H1 (cell line): ENCODE data around the gene CNFN. TPM values are rescaled to one million over a fixed set of nuclear protein-coding genes. Genes with fewer than 3 reads are reported as not detected.
A peak's percentile ranks its signal among the peaks of the same experiment; 100 is the strongest.

Experiments
- CTCF ChIA-PET: fragments of 300-600 bp; sonication (Branson Sonifier 250); formaldehyde crosslinking; loops from one replicate; lab custom pipeline; 2021; ENCODE audit not compliant: partially characterized antibody; lab: Charles Lee
- POLR2A ChIA-PET: fragments of 300-600 bp; sonication (Branson Sonifier 250); formaldehyde crosslinking; loops from one replicate; lab custom pipeline; 2021; ENCODE audit warnings: inconsistent platforms; ENCODE audit not compliant: partially characterized antibody; lab: Charles Lee
- DNase-seq, 2 experiments: peaks; one replicate each; pipeline versions ENCODE4 v3.0.0 to v3.0.0-alpha.2; 2010 to 2022; ENCODE audit warnings: low spot score in 2 of 2, low read depth in 1 of 2, mixed read lengths in 1 of 2
- FAIRE-seq: peaks from 2 replicates; lab custom pipeline; 2011; peaks lifted over from hg19 to GRCh38; lab: Jason Lieb, UNC
- H2AFZ ChIP-seq: 2 replicates; pipeline ENCODE4 v1.8.1; 2012; ENCODE audit warnings: low read length, inconsistent platforms
- H2AK5ac ChIP-seq: 2 replicates; pipeline ENCODE4 v1.6.1; 2013; ENCODE audit warnings: low read depth, low read length
- H2BK120ac ChIP-seq: replicated peaks from 2 replicates; pipeline ENCODE3; 2013; ENCODE audit warnings: low read depth, low read length, inconsistent platforms
- H2BK12ac ChIP-seq: 2 replicates; pipeline ENCODE4 v1.6.1; 2013; ENCODE audit warnings: low read depth, low read length
- H2BK15ac ChIP-seq: 2 replicates; pipeline ENCODE4 v1.6.1; 2013; ENCODE audit warnings: low read length
- H2BK20ac ChIP-seq: 2 replicates; pipeline ENCODE4 v1.6.1; 2013; ENCODE audit warnings: low read length
- H2BK5ac ChIP-seq: 2 replicates; pipeline ENCODE4 v1.6.1; 2013; ENCODE audit warnings: low read depth, low read length
- H3K14ac ChIP-seq: 2 replicates; pipeline ENCODE4 v1.6.1; 2013; ENCODE audit warnings: inconsistent platforms; ENCODE audit not compliant: insufficient read length
- H3K18ac ChIP-seq: 2 replicates; pipeline ENCODE4 v1.6.1; 2013; ENCODE audit warnings: low read length; ENCODE audit errors: extremely low read depth
- H3K23ac ChIP-seq: 2 replicates; pipeline ENCODE4 v1.6.1; 2013; ENCODE audit warnings: inconsistent platforms; ENCODE audit not compliant: insufficient read length
- H3K23me2 ChIP-seq: 2 replicates; pipeline ENCODE4 v1.6.1; 2013; ENCODE audit warnings: low read depth, low read length
- H3K27ac ChIP-seq: 2 replicates; pipeline ENCODE4 v1.6.1; 2011; ENCODE audit warnings: low read depth, low read length, inconsistent platforms
- H3K27me3 ChIP-seq, 4 experiments: replicated peaks in 1 of 4; 1 replicate in 1 of 4; 2 replicates in 3 of 4; pipeline versions ENCODE4 v1.6.1 to v1.8.1; 2011 to 2013; ENCODE audit warnings: low read length in 3 of 4, mild to moderate bottlenecking in 3 of 4, inconsistent platforms in 2 of 4, mixed read lengths in 2 of 4, moderate library complexity in 1 of 4; ENCODE audit not compliant: control insufficient read depth in 3 of 4, insufficient read depth in 3 of 4; ENCODE audit errors: extremely low read depth in 1 of 4
- H3K36me3 ChIP-seq, 4 experiments: 2 replicates each; pipeline versions ENCODE4 v1.6.1 to v1.8.1; 2011 to 2013; ENCODE audit warnings: mild to moderate bottlenecking in 4 of 4, low read length in 3 of 4, moderate library complexity in 2 of 4, control low read depth in 1 of 4, inconsistent platforms in 1 of 4; ENCODE audit not compliant: insufficient read depth in 4 of 4, control insufficient read depth in 2 of 4
- H3K4ac ChIP-seq: replicated peaks from 2 replicates; pipeline ENCODE3; 2013; ENCODE audit warnings: low read length, low read depth, mixed read lengths, inconsistent platforms; ENCODE audit not compliant: insufficient read length
- H3K4me1 ChIP-seq, 4 experiments: replicated peaks in 1 of 4; 1 replicate in 1 of 4; 2 replicates in 3 of 4; pipeline versions ENCODE4 v1.6.1 to v1.8.1; 2011 to 2013; ENCODE audit warnings: low read length in 3 of 4, inconsistent platforms in 2 of 4, mixed read lengths in 1 of 4; ENCODE audit not compliant: insufficient read depth in 4 of 4, control insufficient read depth in 3 of 4
- H3K4me2 ChIP-seq, 2 experiments: 2 replicates each; pipeline versions ENCODE4 v1.6.1 to v1.8.1; 2011 to 2013; ENCODE audit warnings: low read depth in 2 of 2, low read length in 2 of 2, control low read depth in 1 of 2, inconsistent platforms in 1 of 2, mild to moderate bottlenecking in 1 of 2; ENCODE audit not compliant: insufficient read depth in 1 of 2
- H3K4me3 ChIP-seq, 4 experiments: fragments of 200-600, 300-600 bp in 1 of 4; sonication (generic), shearing (Covaris generic), sonication (Bioruptor Twin) in 1 of 4; 2 replicates each; pipeline versions ENCODE4 v1.5.1 to v1.8.1; 2011 to 2016; ENCODE audit warnings: low read length in 4 of 4, low read depth in 3 of 4, control low read depth in 2 of 4, inconsistent platforms in 2 of 4, mild to moderate bottlenecking in 2 of 4, mixed read lengths in 1 of 4, moderate library complexity in 1 of 4; ENCODE audit not compliant: insufficient read depth in 2 of 4; ENCODE audit errors: extremely low read depth in 1 of 4
- H3K56ac ChIP-seq: replicated peaks from 2 replicates; pipeline ENCODE3; 2013; ENCODE audit warnings: low read depth, mild to moderate bottlenecking, mixed read lengths, low read length, inconsistent platforms; ENCODE audit not compliant: insufficient read length
- H3K79me1 ChIP-seq: 2 replicates; pipeline ENCODE4 v1.6.1; 2013; ENCODE audit warnings: low read depth, low read length, control low read depth
- H3K79me2 ChIP-seq, 2 experiments: 2 replicates each; pipeline versions ENCODE4 v1.6.1 to v1.8.1; 2012 to 2013; ENCODE audit warnings: low read length in 2 of 2, mild to moderate bottlenecking in 2 of 2, inconsistent platforms in 1 of 2; ENCODE audit not compliant: insufficient read depth in 2 of 2, control insufficient read depth in 1 of 2
- H3K9ac ChIP-seq, 4 experiments: replicated peaks in 1 of 4; 1 replicate in 1 of 4; 2 replicates in 3 of 4; pipeline versions ENCODE4 v1.6.1 to v1.8.1; 2011 to 2013; ENCODE audit warnings: low read depth in 3 of 4, low read length in 3 of 4, control low read depth in 2 of 4, mild to moderate bottlenecking in 2 of 4, moderate library complexity in 2 of 4, inconsistent platforms in 1 of 4; ENCODE audit errors: extremely low read depth in 1 of 4
- H3K9me3 ChIP-seq, 2 experiments: 2 replicates each; pipeline versions ENCODE4 v1.6.1 to v1.8.1; 2012 to 2013; ENCODE audit warnings: mild to moderate bottlenecking in 2 of 2, moderate library complexity in 2 of 2, control low read depth in 1 of 2, inconsistent platforms in 1 of 2, low read depth in 1 of 2, low read length in 1 of 2, mixed read lengths in 1 of 2; ENCODE audit not compliant: insufficient read depth in 2 of 2
- H4K20me1 ChIP-seq, 2 experiments: replicated peaks in 1 of 2; 2 replicates each; pipeline versions ENCODE3 to v1.8.1; 2011 to 2013; ENCODE audit warnings: inconsistent platforms in 2 of 2, low read length in 2 of 2, mild to moderate bottlenecking in 1 of 2; ENCODE audit not compliant: insufficient read depth in 2 of 2, control insufficient read depth in 1 of 2
- H4K5ac ChIP-seq: 2 replicates; pipeline ENCODE4 v1.6.1; 2013; ENCODE audit warnings: low read length, low read depth, mixed read lengths, inconsistent platforms; ENCODE audit not compliant: insufficient read length
- H4K8ac ChIP-seq: 2 replicates; pipeline ENCODE4 v1.8.0; 2013; ENCODE audit warnings: mild to moderate bottlenecking, moderate library complexity, low read length, inconsistent platforms; ENCODE audit not compliant: insufficient read depth; ENCODE audit errors: extremely low read depth
- H4K91ac ChIP-seq: replicated peaks from 2 replicates; pipeline ENCODE3; 2013; ENCODE audit warnings: low read length, mixed read lengths, inconsistent platforms; ENCODE audit not compliant: insufficient read length
- GABPA ChIP-seq: IDR thresholded peaks from 2 replicates; pipeline ENCODE4 v1.6.1; 2011; ENCODE audit warnings: mild to moderate bottlenecking, low read length, moderate library complexity, borderline replicate concordance; ENCODE audit not compliant: insufficient read depth
- GTF2F1 ChIP-seq: IDR thresholded peaks from 2 replicates; pipeline ENCODE4 v1.6.1; 2012; ENCODE audit warnings: low read depth, low read length, improper control_type of control experiment, borderline replicate concordance
- RFX5 ChIP-seq: IDR thresholded peaks from 2 replicates; pipeline ENCODE4 v1.6.1; 2011; ENCODE audit warnings: low read depth, low read length, improper control_type of control experiment, borderline replicate concordance
- SP4 ChIP-seq: IDR thresholded peaks from 2 replicates; pipeline ENCODE4 v1.6.1; 2012; ENCODE audit warnings: low read length, inconsistent platforms
- TEAD4 ChIP-seq: IDR thresholded peaks from 2 replicates; pipeline ENCODE4 v1.6.1; 2012; ENCODE audit warnings: low read depth, low read length, inconsistent platforms, mixed read lengths
- WGBS, 2 experiments: shearing (Covaris generic) in 1 of 2; methylation state at CpG; one replicate each; pipeline versions ENCODE4 v1.1.6 to v1.1.7; 2013 to 2015; ENCODE audit warnings: low lambda C conversion rate in 2 of 2, mixed read lengths in 2 of 2, inconsistent platforms in 1 of 2, low coverage in 1 of 2, missing lambda C conversion rate in 1 of 2; ENCODE audit not compliant: insufficient replicate concordance in 2 of 2, insufficient coverage in 1 of 2, insufficient read length in 1 of 2; ENCODE audit errors: extremely low coverage in 1 of 2, missing lambda C conversion rate in 1 of 2; 5-methylcytosine and 5-hydroxymethylcytosine counted together
- polyA plus RNA-seq, 7 experiments: library from polyadenylated mRNA; depleted of rRNA in 3 of 7; stranded (reverse) in 5 of 7; unstranded in 2 of 7; fragments of >200 nt in 5 of 7; fragments of 200-250 nt in 2 of 7; gene quantifications; 1 replicate in 5 of 7; 2 replicates in 1 of 7; 4 replicates in 1 of 7; pipeline versions ENCODE4 v1.2.1 to v1.2.3, GENCODE V29; 2011 to 2013; ENCODE audit warnings: missing spikeins in 2 of 7, mixed read lengths in 2 of 7
- total RNA-seq: library from RNA; stranded (reverse); fragmentation: NEBNext Ultra II Directional; extraction: Animal tissue kit (Norgen Biotek cat#: 25700); gene quantifications from 2 replicates; pipeline ENCODE4 v1.2.1, GENCODE V29; 2021
- TF ChIP-seq, protein P1 (sequence below): IDR thresholded peaks from 2 replicates; pipeline ENCODE4 v1.6.1; 2012; ENCODE audit warnings: low read length, inconsistent platforms
- TF ChIP-seq, protein P2 (sequence below): IDR thresholded peaks from 2 replicates; pipeline ENCODE4 v1.6.1; 2011; ENCODE audit warnings: low read depth, mild to moderate bottlenecking, low read length; ENCODE audit not compliant: insufficient read depth
- TF ChIP-seq, protein P3 (sequence below): IDR thresholded peaks from 2 replicates; pipeline ENCODE4 v1.6.1; 2012; ENCODE audit warnings: inconsistent platforms
- TF ChIP-seq, protein P4 (sequence below): IDR thresholded peaks from 2 replicates; pipeline ENCODE4 v1.6.1; 2011; ENCODE audit warnings: low read length, improper control_type of control experiment

Gene CNFN
- total and polyA plus RNA-seq, 2 of the 8 experiments (the other 6 are each of a cell fraction or from before 2014, with no cell fraction given) = 8.9 to 31.5 TPM

DNA sequence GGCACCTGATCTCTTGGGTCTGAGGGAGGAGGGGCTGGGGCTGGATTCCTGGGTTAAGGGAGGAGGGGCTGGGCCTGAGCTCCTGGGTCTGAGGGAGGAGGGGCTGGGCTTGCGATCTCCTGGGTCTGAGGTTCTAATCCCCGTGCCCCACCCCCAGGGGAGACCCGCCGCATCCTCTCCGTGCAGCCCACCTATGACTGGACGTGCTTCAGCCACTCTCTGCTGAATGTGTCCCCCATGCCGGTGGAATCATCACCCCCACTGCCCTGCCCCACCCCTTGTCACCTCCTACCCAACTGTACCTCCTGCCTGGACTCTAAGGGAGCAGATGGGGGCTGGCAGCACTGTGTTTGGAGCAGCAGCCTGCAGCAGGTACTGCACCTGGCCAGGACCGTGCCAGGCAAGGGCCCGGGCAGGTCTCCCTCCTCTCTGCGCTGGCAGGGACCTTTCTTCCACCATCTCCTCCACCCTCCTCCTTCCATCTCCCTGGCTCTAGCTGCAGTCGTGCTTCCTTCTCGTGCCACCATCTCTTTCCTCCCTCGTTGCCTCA, 27.1 kb downstream of the CNFN start:
- Histone ChIP-seq H2BK20ac (no peak overlapping the region), H3K23me2 (no peaks in the 10 kb centered on the region), H3K4ac (no peak overlapping the region), H3K27ac (no peak overlapping the region), H3K23ac (no peak overlapping the region), H3K27me3 (no peaks in the 10 kb centered on the region), H2BK15ac (0 out of 2 replicates have a peak overlapping the region, but pooled peaks have one; percentile 29), H3K14ac (no peak overlapping the region), H2BK120ac (no peak overlapping the region), H4K8ac (no peak overlapping the region), H2AFZ (no peak overlapping the region), H3K9me3 (peaks cover 0 to 6% of the 10 kb centered on the region in 2 experiments; a peak in 1 of 4 replicates), H3K79me2 (no peaks in the 10 kb centered on the region), H2AK5ac (no peak overlapping the region), H3K36me3 (peaks cover 5 to 13% (median 6%) of the 10 kb centered on the region in 4 experiments; a peak in 7 of 8 replicates), H3K4me2 (no peak overlapping the region), H4K91ac (no peak overlapping the region), H2BK5ac (no peak overlapping the region; the same call in 1 of the 2 replicates), H4K5ac (no peak overlapping the region), H4K20me1 (peaks cover 0 to 2% of the 10 kb centered on the region in 2 experiments), H3K79me1 (peaks cover 2% of the 10 kb centered on the region; the same call in 1 of the 2 replicates), H3K18ac (no peak overlapping the region), H2BK12ac (no peak overlapping the region), H3K4me1 (peaks cover 0 to 7% (median 3%) of the 10 kb centered on the region in 4 experiments; a peak in 5 of 7 replicates), H3K9ac (no peak overlapping the region), H3K56ac (no peak overlapping the region), H3K4me3 (no peak overlapping the region)
- DNase-seq = no peak
- POLR2A ChIA-PET = no interaction called here
- WGBS, 2 experiments = 97% methylated on average over 8 of the region's 13 CpGs; no CpG with 5 or more reads in 1 of the 2 experiments
- no peak for FAIRE-seq
- CTCF ChIA-PET = no interaction called here
- TF ChIP-seq TEAD4 (no peak), GTF2F1 (no peak), RFX5 (no peak), SP4 (no peak), GABPA (no peak)
- TF ChIP-seq, protein P1, sequence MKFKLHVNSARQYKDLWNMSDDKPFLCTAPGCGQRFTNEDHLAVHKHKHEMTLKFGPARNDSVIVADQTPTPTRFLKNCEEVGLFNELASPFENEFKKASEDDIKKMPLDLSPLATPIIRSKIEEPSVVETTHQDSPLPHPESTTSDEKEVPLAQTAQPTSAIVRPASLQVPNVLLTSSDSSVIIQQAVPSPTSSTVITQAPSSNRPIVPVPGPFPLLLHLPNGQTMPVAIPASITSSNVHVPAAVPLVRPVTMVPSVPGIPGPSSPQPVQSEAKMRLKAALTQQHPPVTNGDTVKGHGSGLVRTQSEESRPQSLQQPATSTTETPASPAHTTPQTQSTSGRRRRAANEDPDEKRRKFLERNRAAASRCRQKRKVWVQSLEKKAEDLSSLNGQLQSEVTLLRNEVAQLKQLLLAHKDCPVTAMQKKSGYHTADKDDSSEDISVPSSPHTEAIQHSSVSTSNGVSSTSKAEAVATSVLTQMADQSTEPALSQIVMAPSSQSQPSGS = no peak
- TF ChIP-seq, protein P2, sequence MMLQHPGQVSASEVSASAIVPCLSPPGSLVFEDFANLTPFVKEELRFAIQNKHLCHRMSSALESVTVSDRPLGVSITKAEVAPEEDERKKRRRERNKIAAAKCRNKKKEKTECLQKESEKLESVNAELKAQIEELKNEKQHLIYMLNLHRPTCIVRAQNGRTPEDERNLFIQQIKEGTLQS = no peak
- TF ChIP-seq, protein P3, sequence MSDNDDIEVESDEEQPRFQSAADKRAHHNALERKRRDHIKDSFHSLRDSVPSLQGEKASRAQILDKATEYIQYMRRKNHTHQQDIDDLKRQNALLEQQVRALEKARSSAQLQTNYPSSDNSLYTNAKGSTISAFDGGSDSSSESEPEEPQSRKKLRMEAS = no peak
- TF ChIP-seq, protein P4, sequence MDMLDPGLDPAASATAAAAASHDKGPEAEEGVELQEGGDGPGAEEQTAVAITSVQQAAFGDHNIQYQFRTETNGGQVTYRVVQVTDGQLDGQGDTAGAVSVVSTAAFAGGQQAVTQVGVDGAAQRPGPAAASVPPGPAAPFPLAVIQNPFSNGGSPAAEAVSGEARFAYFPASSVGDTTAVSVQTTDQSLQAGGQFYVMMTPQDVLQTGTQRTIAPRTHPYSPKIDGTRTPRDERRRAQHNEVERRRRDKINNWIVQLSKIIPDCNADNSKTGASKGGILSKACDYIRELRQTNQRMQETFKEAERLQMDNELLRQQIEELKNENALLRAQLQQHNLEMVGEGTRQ = no peak
